ENCODE results near the gene TPGS1.

Gene TPGS1

DNA sequence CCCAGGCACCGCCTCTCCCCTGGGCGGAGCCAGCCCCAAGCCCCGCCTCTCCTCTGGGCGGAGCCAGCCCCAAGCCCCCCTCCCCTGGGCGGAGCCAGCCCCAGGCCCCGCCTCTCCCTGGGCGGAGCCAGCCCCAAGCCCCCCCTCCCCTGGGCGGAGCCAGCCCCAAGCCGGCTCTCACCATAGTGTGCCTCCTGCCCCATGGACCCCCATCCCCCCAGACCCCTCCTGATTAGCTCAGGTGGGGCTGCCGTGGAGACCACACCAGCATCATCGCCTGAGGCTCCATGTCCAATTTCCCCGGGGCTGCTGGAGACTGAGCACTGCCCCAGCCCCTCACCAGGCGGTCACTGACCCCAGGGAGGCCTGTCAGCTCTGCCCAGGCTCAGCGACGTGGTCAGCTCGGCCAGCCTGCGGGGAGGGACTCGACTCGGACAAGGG, 15.2 kb upstream of the TPGS1 start:
- no peak for DNase-seq
- intact Hi-C loops (cut with DNase I) = no loop called here

DNA sequence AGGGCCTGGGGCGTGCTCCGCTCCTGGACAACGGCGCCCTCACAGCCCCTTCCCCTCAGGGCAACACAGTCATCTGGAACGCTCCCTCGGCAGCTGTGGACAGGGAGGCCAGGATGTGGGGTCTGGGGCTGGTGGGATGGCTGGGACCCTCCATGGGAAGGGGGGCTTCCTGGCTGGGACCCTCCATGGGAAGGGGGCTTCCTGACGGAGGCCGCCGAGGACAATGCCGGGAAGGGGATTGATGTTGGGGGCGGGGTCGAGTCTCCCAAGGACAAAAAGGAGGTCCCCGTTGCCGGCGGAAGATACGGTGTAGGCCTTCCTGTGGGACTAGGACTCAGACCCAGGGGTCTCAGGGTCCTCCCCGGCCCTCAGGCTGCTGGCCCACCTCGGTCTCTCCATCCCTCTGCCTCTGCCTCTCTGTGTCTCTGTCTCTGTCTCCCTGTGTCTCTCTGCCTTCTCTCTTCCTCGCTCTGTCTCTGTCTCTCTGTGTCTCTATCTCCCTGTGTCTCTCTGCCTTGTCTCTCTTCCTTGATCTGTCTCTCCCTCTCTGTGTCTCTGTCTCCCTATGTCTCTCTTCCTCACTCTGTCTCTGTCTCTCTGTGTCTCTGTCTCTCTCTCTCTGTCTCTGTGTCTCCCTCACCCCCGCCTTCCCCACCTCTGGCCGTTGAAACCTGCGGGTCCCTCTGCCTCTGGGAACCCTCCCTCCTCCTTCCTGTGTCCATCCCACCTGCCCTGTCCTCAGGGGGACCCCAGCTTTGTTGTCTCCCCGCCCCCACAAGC, 13.7 kb upstream of the TPGS1 start:
- intact Hi-C loops (cut with DNase I) = no loop called here

DNA sequence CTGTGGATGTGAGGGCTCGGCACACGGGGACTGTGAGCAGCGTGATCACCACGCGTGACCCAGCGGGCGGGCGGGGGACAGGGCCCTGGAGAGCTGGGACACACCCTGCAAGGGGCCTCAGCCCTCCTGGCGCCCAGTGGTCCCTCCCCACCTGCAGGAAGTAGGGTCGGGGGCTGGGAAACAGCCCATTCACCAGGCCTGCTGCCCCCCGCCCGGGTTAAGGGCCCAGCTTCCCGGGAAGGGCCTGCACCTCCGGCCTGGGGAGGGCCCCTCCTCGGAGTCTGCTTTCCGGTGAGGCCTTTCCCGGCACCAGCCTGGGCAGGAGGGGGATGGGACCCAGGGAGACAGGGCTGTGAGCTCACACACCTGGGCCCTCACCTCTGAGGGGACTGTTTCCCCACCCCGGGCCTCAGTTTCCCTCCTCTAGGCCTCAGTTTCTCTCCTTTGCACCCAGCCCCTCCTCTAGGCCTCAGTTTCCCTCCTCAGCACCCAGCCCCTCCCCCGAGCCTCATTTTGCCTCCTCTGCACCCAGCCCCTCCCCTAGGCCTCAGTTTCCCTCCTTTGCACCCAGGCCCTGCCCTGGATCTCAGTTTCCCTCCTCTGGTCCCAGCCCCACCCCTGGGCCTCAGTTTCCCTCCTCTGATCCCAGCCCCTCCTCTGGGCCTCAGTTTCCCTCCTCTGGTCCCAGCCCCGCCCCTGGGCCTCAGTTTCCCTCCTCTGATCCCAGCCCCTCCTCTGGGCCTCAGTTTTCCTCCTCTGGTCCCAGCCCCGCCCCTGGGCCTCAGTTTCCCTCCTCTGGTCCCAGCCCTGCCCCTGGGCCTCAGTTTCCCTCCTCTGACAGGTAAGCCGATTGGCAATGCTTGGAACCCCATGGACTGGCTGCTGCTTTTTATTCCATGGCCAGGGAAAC, 12.9 kb upstream of the TPGS1 start:
- intact Hi-C loops (cut with DNase I) = no loop called here
- DNase-seq = no peak

More for the DNA sequence above, 13.7 kb upstream of the TPGS1 start:
- DNase-seq = no peak

DNA sequence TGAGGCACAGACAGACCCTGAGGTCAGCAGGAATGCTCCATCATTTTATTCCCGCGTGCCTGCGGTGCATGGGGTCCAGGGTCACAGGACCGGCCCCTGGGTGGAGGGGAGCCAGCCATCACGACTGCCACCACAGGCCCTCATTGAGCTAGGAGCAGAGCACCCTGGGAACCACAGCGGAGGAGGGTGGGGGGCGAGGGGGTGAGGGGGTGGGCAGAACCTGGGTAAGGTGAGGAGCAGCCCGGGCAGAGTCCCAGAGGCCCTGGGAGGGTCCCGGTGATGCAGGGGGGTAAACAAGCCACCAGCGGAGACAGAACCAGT, 12.3 kb upstream of the TPGS1 start:
- intact Hi-C loops (cut with DNase I) = no loop called here
- DNase-seq = no peak

DNA sequence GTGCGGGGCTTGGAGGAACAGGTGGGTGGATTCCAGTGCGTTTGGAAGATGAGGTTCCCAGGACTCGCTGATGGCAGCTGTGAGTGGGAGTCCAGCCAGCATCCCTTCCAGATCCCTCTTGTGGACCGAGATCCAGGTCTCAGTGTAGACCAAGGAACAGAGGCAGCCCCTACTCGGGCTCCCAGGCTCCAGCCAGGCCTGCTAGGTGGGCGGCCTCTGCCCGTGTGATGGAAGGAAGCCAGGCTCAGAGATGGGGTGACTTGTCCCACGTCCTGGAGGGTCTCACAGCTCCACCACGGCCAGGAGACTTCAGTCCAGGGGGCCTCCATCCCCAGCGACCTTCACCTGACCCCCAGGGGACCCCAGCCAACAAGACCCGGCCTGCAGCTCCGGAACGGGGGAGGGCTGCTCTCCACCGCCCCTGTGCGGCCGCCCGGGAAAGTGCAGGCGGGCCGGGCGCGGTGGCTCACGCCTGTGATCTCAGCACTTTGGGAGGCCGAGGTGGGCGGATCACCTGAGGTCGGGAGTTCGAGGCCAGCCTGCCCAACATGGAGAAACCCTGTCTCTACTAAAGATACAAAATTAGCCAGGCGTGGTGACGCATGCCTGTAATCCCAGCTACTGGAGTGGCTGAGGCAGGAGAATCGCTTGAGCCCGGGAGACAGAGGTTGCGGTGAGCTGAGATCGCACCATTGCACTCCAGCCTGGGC, 11.7 kb upstream of the TPGS1 start:
- intact Hi-C loops (cut with DNase I) = no loop called here
- DNase-seq = peak in 8 of 42 donors; percentile 23 to 62 (median 40)

DNA sequence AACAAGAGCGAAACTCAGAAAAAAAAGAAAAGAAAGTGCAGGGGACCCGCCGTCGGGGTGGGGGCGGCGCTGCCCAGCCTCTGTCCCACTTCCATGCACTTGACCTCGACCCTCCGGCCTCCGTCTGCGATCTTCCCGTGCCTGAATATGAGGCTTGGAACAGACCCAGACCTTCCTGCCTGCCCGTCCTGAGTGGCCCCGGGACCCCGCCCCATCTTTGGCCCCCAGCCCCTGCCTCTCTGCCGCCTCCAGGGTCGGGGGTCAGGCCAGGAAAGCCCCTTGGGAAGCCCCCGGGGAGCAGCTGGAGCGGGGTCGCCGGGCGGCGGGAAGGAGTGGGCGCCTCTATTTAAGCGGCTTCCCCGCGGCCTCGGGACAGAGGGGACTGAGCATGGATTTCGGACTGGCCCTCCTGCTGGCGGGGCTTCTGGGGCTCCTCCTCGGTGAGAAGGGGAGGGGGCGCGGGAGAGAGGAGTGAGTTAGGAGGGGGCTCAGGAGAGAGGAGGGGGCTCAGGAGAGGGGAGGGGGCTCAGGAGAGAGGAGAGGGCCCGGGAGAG, 11.1 kb upstream of the TPGS1 start, which contains the start of gene MADCAM1:
TSS of gene MADCAM1 (plus strand) at position 375 of the 554 bp plus-strand sequence. CDS start at position 389, 14 bp downstream.
- intact Hi-C loops (cut with DNase I) = no loop called here
- no peak for DNase-seq

DNA sequence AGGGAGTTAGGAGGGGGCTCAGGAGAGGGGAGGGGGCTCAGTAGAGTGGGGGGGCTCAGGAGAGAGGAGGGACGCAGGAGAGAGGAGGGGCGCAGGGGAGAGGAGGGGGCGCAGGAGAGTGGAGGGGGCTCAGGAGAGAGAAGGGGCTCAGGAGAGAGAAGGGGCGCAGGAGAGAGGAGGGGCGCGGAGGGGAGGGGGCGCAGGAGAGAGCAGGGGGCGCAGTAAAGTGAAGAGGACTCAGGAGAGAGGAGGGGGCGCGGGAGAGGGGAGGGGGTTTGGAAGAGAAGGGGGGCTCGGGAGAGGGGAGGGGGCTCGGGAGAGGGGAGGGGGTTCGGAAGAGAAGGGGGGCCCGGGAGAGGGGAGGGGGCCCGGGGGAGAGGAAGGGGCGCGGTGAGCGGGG, 10.3 kb upstream of the TPGS1 start:
- DNase-seq = no peak

DNA sequence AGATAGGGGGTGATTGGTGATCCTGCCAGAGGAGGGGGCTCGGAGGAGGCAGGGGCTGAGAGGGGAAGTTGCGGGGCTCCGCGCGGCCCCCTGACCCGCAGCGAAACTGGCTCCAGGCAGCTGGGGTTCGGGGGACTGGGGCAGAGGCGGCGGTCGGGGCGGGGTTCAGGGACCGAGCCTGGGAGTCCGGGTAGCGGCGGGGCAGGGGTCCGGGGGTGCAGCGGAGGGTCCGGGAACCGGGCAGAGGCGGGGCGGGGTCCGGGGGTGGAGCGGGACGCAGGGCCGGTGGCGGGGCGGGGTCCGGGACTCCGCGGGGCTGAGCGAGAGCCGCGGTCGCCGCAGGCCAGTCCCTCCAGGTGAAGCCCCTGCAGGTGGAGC, 9.8 kb upstream of the TPGS1 start:
- intact Hi-C loops (cut with DNase I) = no loop called here
- no peak for DNase-seq

More for the DNA sequence above, 10.3 kb upstream of the TPGS1 start:
- intact Hi-C loops (cut with DNase I) = no loop called here

DNA sequence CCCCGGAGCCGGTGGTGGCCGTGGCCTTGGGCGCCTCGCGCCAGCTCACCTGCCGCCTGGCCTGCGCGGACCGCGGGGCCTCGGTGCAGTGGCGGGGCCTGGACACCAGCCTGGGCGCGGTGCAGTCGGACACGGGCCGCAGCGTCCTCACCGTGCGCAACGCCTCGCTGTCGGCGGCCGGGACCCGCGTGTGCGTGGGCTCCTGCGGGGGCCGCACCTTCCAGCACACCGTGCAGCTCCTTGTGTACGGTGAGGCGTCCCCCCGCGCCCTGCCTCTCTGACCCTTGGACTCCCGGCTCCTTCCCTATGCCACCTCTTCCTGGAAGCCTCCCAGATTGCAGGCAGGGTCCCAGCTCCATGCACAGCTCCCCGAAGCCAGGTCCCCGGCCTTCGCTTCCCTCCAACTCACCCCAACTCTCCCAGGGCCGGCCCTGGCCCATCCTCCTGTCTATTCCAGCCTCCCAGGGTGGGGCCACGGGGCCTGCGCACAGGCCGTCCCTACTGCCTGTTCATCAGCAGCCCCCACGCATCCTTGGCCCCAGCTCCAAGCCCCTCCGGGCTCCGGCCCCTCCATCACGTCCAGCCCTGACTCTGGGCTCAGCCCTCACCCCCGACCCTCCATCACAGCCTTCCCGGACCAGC, 9.3 kb upstream of the TPGS1 start:
- no peak for DNase-seq
- intact Hi-C loops (cut with DNase I) = no loop called here

DNA sequence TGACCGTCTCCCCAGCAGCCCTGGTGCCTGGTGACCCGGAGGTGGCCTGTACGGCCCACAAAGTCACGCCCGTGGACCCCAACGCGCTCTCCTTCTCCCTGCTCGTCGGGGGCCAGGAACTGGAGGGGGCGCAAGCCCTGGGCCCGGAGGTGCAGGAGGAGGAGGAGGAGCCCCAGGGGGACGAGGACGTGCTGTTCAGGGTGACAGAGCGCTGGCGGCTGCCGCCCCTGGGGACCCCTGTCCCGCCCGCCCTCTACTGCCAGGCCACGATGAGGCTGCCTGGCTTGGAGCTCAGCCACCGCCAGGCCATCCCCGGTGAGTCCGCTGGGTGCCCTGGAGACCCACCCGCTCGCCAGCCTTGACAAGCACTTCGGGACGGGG, 8.8 kb upstream of the TPGS1 start:
- intact Hi-C loops (cut with DNase I) = no loop called here
- DNase-seq = no peak

DNA sequence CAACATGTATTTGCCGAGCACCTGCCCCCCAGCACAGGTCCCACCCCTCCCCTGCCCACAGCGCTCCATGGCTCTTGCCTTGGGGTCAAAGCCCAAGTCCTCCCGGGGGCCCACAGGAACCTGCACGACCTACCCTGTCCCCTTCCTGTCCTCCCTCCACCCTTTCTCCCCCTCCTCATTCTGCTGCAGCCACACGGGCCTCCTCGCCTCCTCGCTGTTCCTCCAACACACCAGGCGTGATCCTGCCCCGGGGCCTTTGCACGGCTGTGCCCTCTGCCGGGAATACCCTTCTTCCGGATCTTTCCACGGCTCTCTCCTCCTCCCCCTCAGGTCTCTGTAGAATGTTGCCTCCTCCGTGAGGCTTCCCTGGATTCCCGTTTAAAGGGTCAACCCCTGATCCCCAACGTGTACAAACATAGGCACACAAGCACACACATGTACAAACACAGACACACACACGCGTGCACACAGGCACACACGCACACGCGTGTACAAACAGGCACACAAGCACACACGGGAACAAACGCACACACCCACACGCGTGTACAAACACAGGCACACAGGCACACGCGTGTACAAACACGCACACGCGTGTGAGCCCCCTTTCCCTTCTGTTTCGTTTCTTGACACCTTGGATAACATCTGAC, 8.2 kb upstream of the TPGS1 start:
- intact Hi-C loops (cut with DNase I) = no loop called here
- DNase-seq = no peak

DNA sequence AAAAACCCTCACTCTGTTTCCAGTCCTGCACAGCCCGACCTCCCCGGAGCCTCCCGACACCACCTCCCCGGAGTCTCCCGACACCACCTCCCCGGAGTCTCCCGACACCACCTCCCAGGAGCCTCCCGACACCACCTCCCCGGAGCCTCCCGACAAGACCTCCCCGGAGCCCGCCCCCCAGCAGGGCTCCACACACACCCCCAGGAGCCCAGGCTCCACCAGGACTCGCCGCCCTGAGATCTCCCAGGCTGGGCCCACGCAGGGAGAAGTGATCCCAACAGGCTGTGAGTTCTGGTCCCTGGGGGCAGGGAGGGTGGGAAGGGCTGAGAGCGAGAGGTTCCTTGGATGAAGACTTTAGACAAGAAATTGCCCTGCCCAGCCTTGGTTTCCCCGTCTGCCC, 5.7 kb upstream of the TPGS1 start:
- intact Hi-C loops (cut with DNase I) = no loop called here
- no peak for DNase-seq

DNA sequence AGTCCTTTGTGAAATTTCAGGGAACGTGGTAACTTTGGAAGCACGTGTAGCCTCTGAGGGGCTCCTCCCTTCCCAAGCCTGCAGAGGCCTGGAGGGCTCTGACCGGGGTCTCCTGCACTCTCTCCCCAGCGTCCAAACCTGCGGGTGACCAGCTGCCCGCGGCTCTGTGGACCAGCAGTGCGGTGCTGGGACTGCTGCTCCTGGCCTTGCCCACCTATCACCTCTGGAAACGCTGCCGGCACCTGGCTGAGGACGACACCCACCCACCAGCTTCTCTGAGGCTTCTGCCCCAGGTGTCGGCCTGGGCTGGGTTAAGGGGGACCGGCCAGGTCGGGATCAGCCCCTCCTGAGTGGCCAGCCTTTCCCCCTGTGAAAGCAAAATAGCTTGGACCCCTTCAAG, 2.7 kb upstream of the TPGS1 start:
- intact Hi-C loops (cut with DNase I) = no loop called here
- no peak for DNase-seq

DNA sequence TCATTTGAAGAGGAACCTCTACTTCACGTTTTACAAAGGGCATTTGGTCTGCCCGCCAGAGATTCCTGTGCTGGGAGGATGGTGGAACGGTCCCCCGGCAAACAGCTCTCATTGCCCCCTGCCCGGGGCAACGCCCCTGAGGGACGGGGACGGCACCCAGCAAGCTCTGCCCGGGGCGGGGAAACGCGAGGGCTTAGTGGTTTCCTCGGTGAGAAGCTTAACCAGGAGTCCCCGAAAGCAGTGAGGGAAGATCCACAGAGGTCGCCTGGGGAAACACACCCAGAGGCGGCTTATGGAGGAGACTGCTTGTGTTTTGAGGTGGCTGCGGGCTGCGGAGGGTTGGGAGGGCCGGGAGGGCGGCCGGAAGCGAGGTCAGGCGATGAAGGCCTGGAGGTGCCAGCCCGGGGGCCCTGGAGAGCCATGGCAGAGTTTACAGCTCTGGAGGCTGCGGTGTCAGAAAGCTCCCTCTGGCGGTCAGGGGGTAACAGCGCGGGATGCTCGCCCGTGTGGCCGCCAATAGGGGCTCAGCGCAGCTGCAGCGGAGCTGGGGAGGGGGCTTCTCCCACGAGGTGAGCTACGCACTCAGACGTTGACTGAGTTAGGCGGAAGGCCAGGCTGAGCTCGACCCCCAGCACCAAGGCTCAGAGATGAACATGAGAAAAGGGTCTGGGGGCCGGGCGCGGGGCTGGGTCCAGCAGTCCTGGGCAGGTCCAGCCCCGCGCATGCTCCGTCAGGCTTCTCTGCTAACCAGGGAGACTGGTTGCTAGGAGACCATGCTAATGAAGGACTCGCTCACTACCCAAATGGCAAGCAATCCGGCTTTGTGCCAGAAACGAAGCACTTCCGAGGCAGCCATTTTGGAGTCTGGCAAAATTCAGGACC, 652 bp upstream of the TPGS1 start:
- intact Hi-C loops (cut with DNase I) = loop anchor here (2.0 kb wide), 1 partner anchor 18 kb away; no protein-coding TSS in a partner anchor

DNA sequence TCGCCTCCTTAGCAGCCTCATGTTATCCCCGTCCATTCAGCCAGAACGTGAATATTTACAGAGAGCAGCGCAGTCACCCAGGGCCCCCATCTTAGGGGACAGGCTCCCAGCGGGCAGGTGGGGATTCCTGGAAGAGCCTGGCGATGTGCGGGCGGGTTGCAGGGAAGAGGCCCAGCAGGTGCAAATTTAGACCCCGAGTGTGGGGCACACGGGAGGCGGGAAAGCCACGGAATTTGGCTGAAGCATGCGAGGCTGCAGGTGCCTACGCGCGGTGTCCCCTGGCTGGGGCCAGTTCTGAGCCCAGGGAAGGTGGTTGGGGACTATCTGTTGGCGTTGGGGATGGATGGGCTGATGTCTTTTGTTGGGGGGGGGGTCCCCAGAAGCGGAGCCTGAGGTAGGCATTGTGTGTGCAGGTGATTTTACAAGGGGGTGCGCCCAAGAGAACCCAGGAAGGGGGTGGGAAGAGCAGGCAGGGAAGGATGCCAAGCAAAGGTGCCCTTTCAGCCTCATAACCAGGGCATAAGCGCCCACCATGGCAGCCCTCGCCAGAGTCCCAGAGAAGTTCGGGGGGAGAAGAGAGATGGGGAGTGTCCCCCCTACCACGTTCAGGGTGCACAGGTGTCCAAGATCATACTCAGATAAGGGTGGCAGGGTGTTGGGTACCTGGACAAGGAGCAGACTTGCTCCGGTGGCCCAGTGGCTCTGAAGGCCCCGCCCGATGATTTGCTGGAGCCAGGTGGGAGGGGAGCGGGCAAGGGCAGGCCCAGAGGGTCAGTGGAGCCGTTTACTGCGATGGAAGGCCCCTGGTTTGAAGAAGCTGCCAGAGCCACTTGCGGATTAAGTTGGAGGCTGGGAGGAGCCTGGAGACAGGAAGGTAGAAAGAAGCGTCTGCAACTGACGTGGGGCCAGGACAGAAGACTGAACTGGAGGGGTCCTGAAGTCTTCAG, 1.2 kb downstream of the TPGS1 start:
- peak in 1 of 42 donors; percentile 34 for DNase-seq
- intact Hi-C loops (cut with DNase I) = no loop called here

More for the DNA sequence above, 652 bp upstream of the TPGS1 start:
- peak; percentile 94 to 100 (median 99) for DNase-seq

DNA sequence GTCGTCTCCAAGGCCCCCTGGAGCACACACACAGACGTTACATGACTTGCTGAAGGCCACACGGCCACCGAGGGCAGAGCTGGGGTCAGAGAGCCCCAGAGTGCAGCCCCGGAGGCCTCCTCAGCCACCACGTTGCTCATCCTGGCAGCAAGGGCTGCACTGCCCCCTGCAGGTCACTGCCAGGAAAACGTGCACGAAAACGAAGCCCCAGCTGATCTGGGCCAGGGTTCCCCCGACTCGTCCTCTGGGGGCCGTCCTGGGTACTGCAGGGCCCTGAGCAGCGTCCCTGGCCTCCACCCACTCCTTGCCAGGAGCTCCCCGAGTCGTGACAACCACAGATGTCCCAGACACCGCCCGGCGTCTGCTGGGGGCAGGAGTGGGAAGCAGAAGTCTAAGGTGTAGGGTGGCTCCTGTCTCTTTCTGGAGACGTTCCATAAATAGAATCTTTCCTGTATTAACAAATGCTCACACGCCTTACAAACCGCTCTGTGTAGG, 3.4 kb downstream of the TPGS1 start:
- intact Hi-C loops (cut with DNase I) = loop anchor here (2.0 kb wide), 1 partner anchor 20 kb away; the partner anchor contains the start of gene CDC34
- peak; percentile 51 to 88 (median 77) for DNase-seq

All from head of caudate nucleus (tissue), 42 donors.